OCI-LY7 (cell line): ENCODE measurements around the gene ZNF503.

Source experiments
- CTCF ChIP-seq: fragments of 200-600 bp; sonication (generic); conservative IDR thresholded peaks from 2 replicates; pipeline ENCODE4 v1.5.1; 2014; ENCODE audit warnings: mild to moderate bottlenecking, antibody characterized with exemption, low read length, moderate library complexity, mixed read lengths
- EZH2phosphoT487 ChIP-seq: fragments of 200-600 bp; sonication (generic); IDR thresholded peaks from 2 replicates; pipeline ENCODE4 v1.6.1; 2018; ENCODE audit warnings: low read depth, borderline replicate concordance, mild to moderate bottlenecking, mixed run types, antibody characterized with exemption, low read length, moderate library complexity, mixed read lengths

- no peak for TF ChIP-seq CTCF
- TF ChIP-seq EZH2phosphoT487 = no peak
Measured at GRCh38 chr10:75379817-75380216, 21.7 kb downstream of the ZNF503 start.
